ENCODE measurements around the gene CHSY3. TPM values are rescaled to one million over a fixed set of nuclear protein-coding genes. Genes with fewer than 3 reads are reported as not detected.

The CHSY3 gene
- polyA plus RNA-seq, 4 donors: 0.33 to 2.0 TPM; not detected in 2

DNA sequence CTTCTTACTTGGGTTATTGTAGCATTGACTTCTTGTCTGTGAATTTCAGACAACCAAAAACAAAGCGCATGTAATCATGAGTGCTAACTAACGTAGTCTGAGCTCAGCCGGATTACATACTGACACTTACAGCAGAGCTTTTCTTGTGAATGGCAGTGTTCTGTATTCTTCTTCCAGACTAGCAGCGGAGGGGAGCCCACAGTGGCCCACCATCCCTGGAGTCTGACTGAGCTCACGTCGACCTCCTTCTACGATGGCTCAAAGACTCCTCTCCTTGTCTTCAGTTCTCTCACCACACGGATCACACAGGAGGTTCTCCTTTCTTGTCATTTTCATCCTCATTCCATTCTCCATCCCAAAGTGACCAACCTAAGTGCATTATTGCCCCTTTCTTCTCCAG lies 211.4 kb downstream of the CHSY3 start:
- H3K27ac ChIP-seq (ENCODE audit: low read depth in 1 of 3, low read length in 2 of 3): no peak overlapping the region
- no peaks in the 10 kb centered on the region for H3K27me3 ChIP-seq (ENCODE audit: control insufficient read depth in 3 of 3, insufficient read depth in 3 of 3, low read length in 3 of 3)
- no peaks in the 10 kb centered on the region for H3K4me1 ChIP-seq (ENCODE audit: control insufficient read depth in 3 of 3, insufficient read depth in 2 of 3, low read depth in 1 of 3, low read length in 2 of 3)
- H3K4me3 ChIP-seq (ENCODE audit: low read depth in 1 of 3, low read length in 3 of 3): no peak overlapping the region
- DNase-seq (no peak), FAIRE-seq (no peak)
- H3K9me3 ChIP-seq (ENCODE audit: control insufficient read depth in 2 of 2, insufficient read depth in 1 of 2, low read depth in 1 of 2, low read length in 1 of 2): no peaks in the 10 kb centered on the region
- no peaks in the 10 kb centered on the region for H3K36me3 ChIP-seq (ENCODE audit: control insufficient read depth in 3 of 3, insufficient read depth in 2 of 3, low read depth in 1 of 3, low read length in 3 of 3)
- WGBS, 3 donors: 83 to 88% (median 88%) methylated on average over 8 of the region's 8 CpGs

DNA sequence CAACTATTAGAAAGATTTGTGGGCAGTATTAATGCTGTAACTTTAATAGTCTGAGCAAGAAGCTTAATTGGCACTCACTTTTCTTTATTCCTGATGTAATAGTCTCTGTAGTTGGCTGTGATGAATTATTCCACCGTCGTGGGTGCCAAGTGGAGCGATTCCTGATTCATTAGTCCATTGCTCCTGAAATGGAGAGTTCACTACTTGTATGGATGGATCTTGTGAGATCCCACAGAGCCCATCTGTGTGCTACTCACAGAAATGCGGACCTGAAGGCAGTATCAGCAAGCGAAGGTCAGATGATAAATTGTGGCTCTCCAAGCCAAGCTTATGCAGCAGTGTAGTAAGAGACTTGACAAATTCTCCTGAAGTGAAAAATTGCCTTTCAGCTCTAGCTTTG lies 212.2 kb downstream of the CHSY3 start:
- no peaks in the 10 kb centered on the region for H3K27me3 ChIP-seq (ENCODE audit: control insufficient read depth in 3 of 3, insufficient read depth in 3 of 3, low read length in 3 of 3)
- DNase-seq (no peak), FAIRE-seq (no peak)
- H3K4me1 ChIP-seq (ENCODE audit: control insufficient read depth in 3 of 3, insufficient read depth in 2 of 3, low read depth in 1 of 3, low read length in 2 of 3): no peaks in the 10 kb centered on the region
- no peaks in the 10 kb centered on the region for H3K9me3 ChIP-seq (ENCODE audit: control insufficient read depth in 2 of 2, insufficient read depth in 1 of 2, low read depth in 1 of 2, low read length in 1 of 2)
- H3K4me3 ChIP-seq (ENCODE audit: low read depth in 1 of 3, low read length in 3 of 3): no peak overlapping the region
- 75 to 85% (median 77%) methylated on average over 5 of the region's 5 CpGs for WGBS, 3 donors
- H3K36me3 ChIP-seq (ENCODE audit: control insufficient read depth in 3 of 3, insufficient read depth in 2 of 3, low read depth in 1 of 3, low read length in 3 of 3): no peaks in the 10 kb centered on the region
- H3K27ac ChIP-seq (ENCODE audit: low read depth in 1 of 3, low read length in 2 of 3): no peak overlapping the region

DNA sequence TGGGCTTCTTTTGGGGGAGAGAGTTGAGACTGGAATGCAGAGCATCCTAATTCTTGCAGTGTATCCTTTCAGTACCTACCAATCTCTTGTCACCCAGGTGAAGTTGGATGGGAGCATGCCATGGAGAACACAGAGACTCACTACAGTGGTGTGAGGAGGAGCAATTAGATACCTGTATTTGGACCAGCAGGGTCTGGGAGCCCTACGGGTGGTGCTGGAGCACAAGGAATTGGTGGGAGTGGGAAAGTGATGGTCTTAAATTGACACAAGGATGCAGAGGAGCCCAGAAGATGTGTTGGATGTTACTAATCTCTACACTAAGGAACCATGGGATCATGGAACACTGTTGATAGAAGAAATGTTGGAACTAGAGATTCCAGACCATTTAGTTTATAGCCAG lies 212.7 kb downstream of the CHSY3 start:
- H3K9me3 ChIP-seq (ENCODE audit: control insufficient read depth in 2 of 2, insufficient read depth in 1 of 2, low read depth in 1 of 2, low read length in 1 of 2): no peaks in the 10 kb centered on the region
- no peak for FAIRE-seq
- no peak overlapping the region for H3K27ac ChIP-seq (ENCODE audit: low read depth in 1 of 3, low read length in 2 of 3)
- no peak overlapping the region for H3K4me3 ChIP-seq (ENCODE audit: low read depth in 1 of 3, low read length in 3 of 3)
- H3K4me1 ChIP-seq (ENCODE audit: control insufficient read depth in 3 of 3, insufficient read depth in 2 of 3, low read depth in 1 of 3, low read length in 2 of 3): no peaks in the 10 kb centered on the region
- DNase-seq: no peak
- no peaks in the 10 kb centered on the region for H3K36me3 ChIP-seq (ENCODE audit: control insufficient read depth in 3 of 3, insufficient read depth in 2 of 3, low read depth in 1 of 3, low read length in 3 of 3)
- H3K27me3 ChIP-seq (ENCODE audit: control insufficient read depth in 3 of 3, insufficient read depth in 3 of 3, low read length in 3 of 3): no peaks in the 10 kb centered on the region
- WGBS, 3 donors: 86 to 98% (median 90%) methylated on average over 1 of the region's 1 CpG

DNA sequence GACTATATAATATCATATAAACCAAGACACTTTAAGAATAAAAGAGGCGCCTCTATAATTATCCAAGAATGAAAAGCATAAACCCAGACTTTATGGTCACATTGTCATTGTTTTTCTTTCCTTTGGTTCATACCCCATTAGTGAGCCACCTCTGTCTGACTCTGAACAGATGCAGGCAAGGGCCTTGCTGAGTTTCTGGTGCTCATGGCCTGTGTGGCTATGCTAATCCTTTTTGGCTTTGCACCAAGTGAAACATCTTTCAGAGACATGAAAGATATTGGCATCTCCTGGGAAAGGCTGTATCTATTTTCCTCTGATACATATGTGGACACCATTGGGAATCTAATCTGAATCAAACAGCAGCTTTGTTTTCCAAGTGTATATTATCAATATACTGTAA lies 222.5 kb downstream of the CHSY3 start:
- Histone ChIP-seq H3K27ac (ENCODE audit: low read depth in 1 of 3, low read length in 2 of 3) (no peak overlapping the region), H3K9me3 (ENCODE audit: control insufficient read depth in 2 of 2, insufficient read depth in 1 of 2, low read depth in 1 of 2, low read length in 1 of 2) (no peaks in the 10 kb centered on the region), H3K4me1 (ENCODE audit: control insufficient read depth in 3 of 3, insufficient read depth in 2 of 3, low read depth in 1 of 3, low read length in 2 of 3) (no peaks in the 10 kb centered on the region), H3K36me3 (ENCODE audit: control insufficient read depth in 3 of 3, insufficient read depth in 2 of 3, low read depth in 1 of 3, low read length in 3 of 3) (no peaks in the 10 kb centered on the region), H3K27me3 (ENCODE audit: control insufficient read depth in 3 of 3, insufficient read depth in 3 of 3, low read length in 3 of 3) (no peaks in the 10 kb centered on the region), H3K4me3 (ENCODE audit: low read depth in 1 of 3, low read length in 3 of 3) (no peak overlapping the region)
- DNase-seq: no peak
- no peak for FAIRE-seq
- 91 to 97% (median 94%) methylated on average over 1 of the region's 1 CpG for WGBS, 3 donors

DNA sequence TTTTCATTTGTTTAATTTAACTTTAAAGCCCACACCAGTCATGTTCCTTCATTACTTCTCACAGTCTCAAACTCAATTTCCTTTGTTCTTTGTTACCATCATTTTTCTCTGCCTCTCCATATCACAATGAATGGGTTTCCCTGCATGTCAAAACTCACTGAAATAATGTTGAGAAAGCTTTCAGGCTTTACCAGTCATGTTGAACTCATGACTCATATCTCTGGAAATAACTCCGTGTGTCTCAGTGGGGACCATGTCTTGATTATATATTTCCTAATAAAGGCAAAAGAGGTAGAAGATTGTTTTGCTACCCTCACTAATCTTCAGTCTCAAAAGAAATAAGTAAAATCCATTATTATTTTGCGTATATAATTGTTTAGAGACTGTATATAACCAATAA lies 231.2 kb downstream of the CHSY3 start:
- DNase-seq: no peak
- Histone ChIP-seq H3K27me3 (ENCODE audit: control insufficient read depth in 3 of 3, insufficient read depth in 3 of 3, low read length in 3 of 3) (no peaks in the 10 kb centered on the region), H3K36me3 (ENCODE audit: control insufficient read depth in 3 of 3, insufficient read depth in 2 of 3, low read depth in 1 of 3, low read length in 3 of 3) (no peaks in the 10 kb centered on the region), H3K27ac (ENCODE audit: low read depth in 1 of 3, low read length in 2 of 3) (no peak overlapping the region), H3K4me3 (ENCODE audit: low read depth in 1 of 3, low read length in 3 of 3) (no peak overlapping the region), H3K4me1 (ENCODE audit: control insufficient read depth in 3 of 3, insufficient read depth in 2 of 3, low read depth in 1 of 3, low read length in 2 of 3) (no peaks in the 10 kb centered on the region), H3K9me3 (ENCODE audit: control insufficient read depth in 2 of 2, insufficient read depth in 1 of 2, low read depth in 1 of 2, low read length in 1 of 2) (no peaks in the 10 kb centered on the region)
- no peak for FAIRE-seq
- WGBS, 3 donors: 59 to 78% (median 78%) methylated on average over 2 of the region's 2 CpGs

DNA sequence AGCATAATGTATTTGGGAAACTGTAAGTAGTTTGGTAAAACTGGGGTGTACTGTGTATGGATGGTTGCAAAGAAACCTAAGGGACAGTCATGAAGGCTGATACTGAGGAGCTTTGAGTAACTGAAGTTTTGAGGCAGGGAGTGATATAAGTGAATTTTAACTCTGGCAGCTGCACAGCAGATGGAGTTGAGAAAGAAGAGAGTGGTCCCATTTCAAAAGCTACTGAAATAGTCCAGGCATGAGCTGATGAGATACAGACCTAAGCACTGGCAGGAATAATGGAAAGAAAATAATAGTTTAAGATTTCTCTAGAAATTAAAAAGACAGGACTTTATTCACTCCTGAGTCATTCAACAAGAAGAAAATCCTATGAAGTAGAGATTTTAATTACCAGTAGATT lies 232.0 kb downstream of the CHSY3 start:
- DNase-seq: no peak
- Histone ChIP-seq H3K9me3 (ENCODE audit: control insufficient read depth in 2 of 2, insufficient read depth in 1 of 2, low read depth in 1 of 2, low read length in 1 of 2) (no peaks in the 10 kb centered on the region), H3K36me3 (ENCODE audit: control insufficient read depth in 3 of 3, insufficient read depth in 2 of 3, low read depth in 1 of 3, low read length in 3 of 3) (no peaks in the 10 kb centered on the region), H3K27ac (ENCODE audit: low read depth in 1 of 3, low read length in 2 of 3) (no peak overlapping the region), H3K27me3 (ENCODE audit: control insufficient read depth in 3 of 3, insufficient read depth in 3 of 3, low read length in 3 of 3) (no peaks in the 10 kb centered on the region), H3K4me1 (ENCODE audit: control insufficient read depth in 3 of 3, insufficient read depth in 2 of 3, low read depth in 1 of 3, low read length in 2 of 3) (no peaks in the 10 kb centered on the region), H3K4me3 (ENCODE audit: low read depth in 1 of 3, low read length in 3 of 3) (no peak overlapping the region)
- FAIRE-seq: no peak

DNA sequence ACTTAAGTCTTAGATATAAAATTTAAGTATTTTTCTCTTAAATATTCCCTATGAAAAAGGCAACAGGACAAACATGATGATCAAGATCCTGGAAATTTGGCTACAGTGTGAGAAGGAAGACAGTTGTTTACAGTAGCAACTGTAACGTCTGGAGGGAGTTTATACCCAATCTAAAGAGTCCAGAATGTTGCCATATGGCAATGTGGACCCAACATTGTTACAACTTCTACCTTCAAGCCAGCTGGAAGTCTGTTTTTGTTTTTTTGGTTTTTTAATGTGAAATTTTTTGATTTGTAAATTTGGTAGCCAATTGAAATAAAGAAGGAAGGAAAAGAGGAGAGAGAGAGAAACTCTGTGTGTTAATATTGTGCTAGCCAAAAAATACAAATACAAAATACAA lies 233.4 kb downstream of the CHSY3 start:
- Histone ChIP-seq H3K4me3 (ENCODE audit: low read depth in 1 of 3, low read length in 3 of 3) (no peak overlapping the region), H3K27me3 (ENCODE audit: control insufficient read depth in 3 of 3, insufficient read depth in 3 of 3, low read length in 3 of 3) (no peaks in the 10 kb centered on the region), H3K4me1 (ENCODE audit: control insufficient read depth in 3 of 3, insufficient read depth in 2 of 3, low read depth in 1 of 3, low read length in 2 of 3) (no peaks in the 10 kb centered on the region), H3K9me3 (ENCODE audit: control insufficient read depth in 2 of 2, insufficient read depth in 1 of 2, low read depth in 1 of 2, low read length in 1 of 2) (no peaks in the 10 kb centered on the region), H3K27ac (ENCODE audit: low read depth in 1 of 3, low read length in 2 of 3) (no peak overlapping the region), H3K36me3 (ENCODE audit: control insufficient read depth in 3 of 3, insufficient read depth in 2 of 3, low read depth in 1 of 3, low read length in 3 of 3) (no peaks in the 10 kb centered on the region)
- FAIRE-seq (no peak), DNase-seq (no peak)
- 13 to 41% (median 14%) methylated on average over 1 of the region's 1 CpG for WGBS, 3 donors

DNA sequence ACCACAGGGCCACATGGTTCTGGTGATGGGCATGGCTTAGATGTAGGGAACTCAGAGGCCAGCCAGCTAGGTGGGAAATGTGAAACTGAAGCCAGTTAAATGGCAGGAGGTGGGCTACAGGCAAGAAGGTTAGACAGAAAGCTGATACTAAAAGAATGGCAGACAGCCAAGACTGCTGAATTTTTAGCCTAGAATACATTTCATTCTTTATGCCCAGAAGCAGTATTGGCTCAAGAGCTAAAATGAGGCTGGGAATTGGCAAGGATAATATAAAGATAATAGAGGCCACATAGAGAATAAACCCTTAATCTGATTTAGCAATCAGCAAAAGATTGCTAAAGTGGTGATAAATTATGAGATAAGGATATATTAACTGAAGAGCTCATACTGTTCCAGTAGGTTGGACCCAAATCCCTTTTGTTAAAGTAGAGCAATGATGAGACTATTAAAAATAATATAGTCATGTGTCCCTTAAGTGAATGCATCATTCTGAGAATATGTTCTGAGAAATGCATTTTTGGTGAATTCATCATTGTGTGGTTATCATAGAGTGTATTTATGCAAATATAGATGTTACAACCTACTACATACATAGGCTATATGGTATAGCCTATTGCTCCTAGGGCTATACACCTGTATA lies 234.3 kb downstream of the CHSY3 start:
- Histone ChIP-seq H3K36me3 (ENCODE audit: control insufficient read depth in 3 of 3, insufficient read depth in 2 of 3, low read depth in 1 of 3, low read length in 3 of 3) (no peaks in the 10 kb centered on the region), H3K9me3 (ENCODE audit: control insufficient read depth in 2 of 2, insufficient read depth in 1 of 2, low read depth in 1 of 2, low read length in 1 of 2) (no peaks in the 10 kb centered on the region), H3K4me1 (ENCODE audit: control insufficient read depth in 3 of 3, insufficient read depth in 2 of 3, low read depth in 1 of 3, low read length in 2 of 3) (no peaks in the 10 kb centered on the region), H3K27ac (ENCODE audit: low read depth in 1 of 3, low read length in 2 of 3) (no peak overlapping the region), H3K27me3 (ENCODE audit: control insufficient read depth in 3 of 3, insufficient read depth in 3 of 3, low read length in 3 of 3) (no peaks in the 10 kb centered on the region), H3K4me3 (ENCODE audit: low read depth in 1 of 3, low read length in 3 of 3) (no peak overlapping the region)
- FAIRE-seq (no peak), DNase-seq (no peak)

DNA sequence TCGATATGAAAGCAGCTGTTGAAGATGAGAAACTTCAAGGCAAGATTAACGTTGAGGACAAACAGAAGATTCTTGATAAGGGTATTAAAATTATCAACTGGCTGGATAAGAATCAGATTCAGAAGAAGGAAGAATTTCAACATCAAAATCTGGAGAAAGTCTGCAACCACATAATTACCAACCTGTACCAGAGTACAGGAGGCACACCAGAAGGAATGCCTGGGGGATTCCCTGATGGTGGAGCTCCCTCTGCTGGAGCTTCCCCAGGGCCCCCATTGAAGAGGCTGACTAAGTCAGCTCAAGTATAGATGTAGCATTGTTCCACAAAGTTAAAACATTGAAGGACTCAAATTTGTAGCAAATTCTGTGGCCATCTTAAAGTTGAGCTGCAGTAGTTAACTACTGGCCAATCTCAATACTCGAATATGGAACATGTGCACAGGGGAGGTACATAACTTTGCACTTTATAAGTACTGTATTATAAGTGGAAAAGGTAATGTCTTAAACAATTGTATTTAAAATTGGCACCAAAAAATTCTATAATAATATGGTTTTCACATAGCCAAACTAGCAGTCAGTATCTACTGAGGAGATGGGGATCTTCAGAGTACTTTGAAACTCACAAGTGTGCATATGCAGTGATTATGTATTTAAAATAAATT lies 237.5 kb downstream of the CHSY3 start:
- 46 to 76% (median 61%) methylated on average over 3 of the region's 3 CpGs for WGBS, 3 donors
- FAIRE-seq (no peak), DNase-seq (peak; percentile 1 to 40)
- no peak overlapping the region for H3K27ac ChIP-seq (ENCODE audit: low read depth in 1 of 3, low read length in 2 of 3)
- no peaks in the 10 kb centered on the region for H3K27me3 ChIP-seq (ENCODE audit: control insufficient read depth in 3 of 3, insufficient read depth in 3 of 3, low read length in 3 of 3)
- H3K4me3 ChIP-seq (ENCODE audit: low read depth in 1 of 3, low read length in 3 of 3): no peak overlapping the region
- no peaks in the 10 kb centered on the region for H3K9me3 ChIP-seq (ENCODE audit: control insufficient read depth in 2 of 2, insufficient read depth in 1 of 2, low read depth in 1 of 2, low read length in 1 of 2)
- no peaks in the 10 kb centered on the region for H3K4me1 ChIP-seq (ENCODE audit: control insufficient read depth in 3 of 3, insufficient read depth in 2 of 3, low read depth in 1 of 3, low read length in 2 of 3)
- no peaks in the 10 kb centered on the region for H3K36me3 ChIP-seq (ENCODE audit: control insufficient read depth in 3 of 3, insufficient read depth in 2 of 3, low read depth in 1 of 3, low read length in 3 of 3)

Measured in small intestine (tissue), 7 donors.